A673 (cell line): Measurements from ENCODE around the gene IGFBPL1.

Source experiments
- EZH2 ChIP-seq: fragments of 200-600 bp; sonication (generic); IDR thresholded peaks from 2 replicates; pipeline ENCODE4 v1.6.1; 2017; ENCODE audit warnings: borderline replicate concordance, low read depth, mild to moderate bottlenecking, mixed read lengths, antibody characterized with exemption, low read length; ENCODE audit not compliant: poor library complexity, severe bottlenecking
- TF ChIP-seq, protein P1 (sequence below): fragments of 300-800, 200-600 bp; sonication (generic); conservative IDR thresholded peaks from 2 replicates; pipeline ENCODE4 v1.5.1; 2017; ENCODE audit warnings: low read depth, mild to moderate bottlenecking, antibody characterized with exemption, low read length, moderate library complexity, mixed read lengths

GRCh38 chr9:38391278-38392118 lies 32.8 kb downstream of the IGFBPL1 start:
- TF ChIP-seq, protein P1, sequence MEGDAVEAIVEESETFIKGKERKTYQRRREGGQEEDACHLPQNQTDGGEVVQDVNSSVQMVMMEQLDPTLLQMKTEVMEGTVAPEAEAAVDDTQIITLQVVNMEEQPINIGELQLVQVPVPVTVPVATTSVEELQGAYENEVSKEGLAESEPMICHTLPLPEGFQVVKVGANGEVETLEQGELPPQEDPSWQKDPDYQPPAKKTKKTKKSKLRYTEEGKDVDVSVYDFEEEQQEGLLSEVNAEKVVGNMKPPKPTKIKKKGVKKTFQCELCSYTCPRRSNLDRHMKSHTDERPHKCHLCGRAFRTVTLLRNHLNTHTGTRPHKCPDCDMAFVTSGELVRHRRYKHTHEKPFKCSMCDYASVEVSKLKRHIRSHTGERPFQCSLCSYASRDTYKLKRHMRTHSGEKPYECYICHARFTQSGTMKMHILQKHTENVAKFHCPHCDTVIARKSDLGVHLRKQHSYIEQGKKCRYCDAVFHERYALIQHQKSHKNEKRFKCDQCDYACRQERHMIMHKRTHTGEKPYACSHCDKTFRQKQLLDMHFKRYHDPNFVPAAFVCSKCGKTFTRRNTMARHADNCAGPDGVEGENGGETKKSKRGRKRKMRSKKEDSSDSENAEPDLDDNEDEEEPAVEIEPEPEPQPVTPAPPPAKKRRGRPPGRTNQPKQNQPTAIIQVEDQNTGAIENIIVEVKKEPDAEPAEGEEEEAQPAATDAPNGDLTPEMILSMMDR: no peak
- no peak for TF ChIP-seq EZH2
